NCI-H1092 (cell line): Measurements from ENCODE around the gene AUNIP.

Experiments
- DNase-seq: peaks from one replicate; lab custom pipeline; 2025; lab: John Stamatoyannopoulos, UW

The AUNIP gene

GRCh38 chr1:25809283-25809926 is 49.9 kb downstream of the AUNIP start:
- DNase-seq = no peak

- no peak for DNase-seq
These were observed 50.6 kb downstream of the AUNIP start for GRCh38 chr1:25808481-25809244.

- no peak for DNase-seq
These were observed 51.5 kb downstream of the AUNIP start for GRCh38 chr1:25807480-25808390.

GRCh38 chr1:25806418-25806817 is 52.8 kb downstream of the AUNIP start:
- DNase-seq = no peak

GRCh38 chr1:25805863-25806225 is 53.4 kb downstream of the AUNIP start:
- DNase-seq = no peak

- no peak for DNase-seq
These were observed 54.0 kb downstream of the AUNIP start for GRCh38 chr1:25804964-25805862.

- DNase-seq = no peak
These were observed 54.9 kb downstream of the AUNIP start for GRCh38 chr1:25804244-25804963.

GRCh38 chr1:25803368-25803767 is 55.9 kb downstream of the AUNIP start:
- DNase-seq = no peak

GRCh38 chr1:25802915-25803314 is 56.3 kb downstream of the AUNIP start:
- no peak for DNase-seq

GRCh38 chr1:25800703-25801377 is 58.4 kb downstream of the AUNIP start:
- DNase-seq = no peak

GRCh38 chr1:25799935-25800702 is 59.1 kb downstream of the AUNIP start, which contains the start of gene SELENON:
SELENON (plus strand) TSS chr1:25800193; CDS start chr1:25800231, 38 bp downstream.
- peak; percentile 53 for DNase-seq

GRCh38 chr1:25799352-25799934 is 59.8 kb downstream of the AUNIP start:
- DNase-seq = peak; percentile 22

- DNase-seq = no peak
These were observed 60.4 kb downstream of the AUNIP start for GRCh38 chr1:25798666-25799351.

GRCh38 chr1:25797939-25798338 is 61.3 kb downstream of the AUNIP start:
- no peak for DNase-seq

GRCh38 chr1:25796811-25797458 is 62.3 kb downstream of the AUNIP start:
- DNase-seq = peak; percentile 82

- peak; percentile 77 for DNase-seq
These were observed 63.1 kb downstream of the AUNIP start for GRCh38 chr1:25795946-25796810.

GRCh38 chr1:25795211-25795610 is 64.0 kb downstream of the AUNIP start:
- DNase-seq = no peak
